ENCODE results near the gene PTPRO. TPM values are rescaled to one million over a fixed set of nuclear protein-coding genes. Genes with fewer than 3 reads are reported as not detected.

PTPRO gene
- total and polyA plus RNA-seq, 8 donors: 0.35 to 11.6 (median 0.68) TPM; not detected in 3

GRCh38 chr12:15515010-15515409 lies 192.7 kb downstream of the PTPRO start:
- H3K4me1 ChIP-seq: no peaks in the 10 kb centered on the region
- no peaks in the 10 kb centered on the region for H3K9me3 ChIP-seq
- TF ChIP-seq CTCF (IDR thresholded peaks at IDR 0.05) (no peak), POLR2AphosphoS5 (IDR thresholded peaks at IDR 0.05) (no peak), EP300 (IDR thresholded peaks at IDR 0.05) (no peak), POLR2A (IDR thresholded peaks at IDR 0.05) (no peak)
- H3K27ac ChIP-seq: no peak overlapping the region
- DNase-seq: no peak
- H3K4me3 ChIP-seq: no peak overlapping the region
- WGBS, 5 donors: 45 to 66% (median 64%) methylated on average over 4 of the region's 4 CpGs
- H3K27me3 ChIP-seq: peaks cover 0 to 3% (median 0%) of the 10 kb centered on the region in 3 donors
- no peaks in the 10 kb centered on the region for H3K36me3 ChIP-seq
- intact Hi-C loops (cut with DNase I; ENCODE audit: low total_unique reads): no loop called here

GRCh38 chr12:15520083-15520482 lies 197.8 kb downstream of the PTPRO start:
- TF ChIP-seq CTCF (IDR thresholded peaks at IDR 0.05) (no peak), POLR2A (IDR thresholded peaks at IDR 0.05) (no peak), EP300 (IDR thresholded peaks at IDR 0.05) (no peak), POLR2AphosphoS5 (IDR thresholded peaks at IDR 0.05) (no peak)
- no peaks in the 10 kb centered on the region for H3K36me3 ChIP-seq
- peaks cover 0 to 9% (median 0%) of the 10 kb centered on the region in 3 donors for H3K27me3 ChIP-seq
- no peak for DNase-seq
- WGBS, 5 donors: 66 to 82% (median 71%) methylated on average over 2 of the region's 2 CpGs
- H3K4me3 ChIP-seq: no peak overlapping the region
- no peak overlapping the region for H3K27ac ChIP-seq
- no peaks in the 10 kb centered on the region for H3K4me1 ChIP-seq
- intact Hi-C loops (cut with DNase I; ENCODE audit: low total_unique reads): no loop called here
- H3K9me3 ChIP-seq: no peaks in the 10 kb centered on the region

- H3K4me3 ChIP-seq: no peak overlapping the region
- no peaks in the 10 kb centered on the region for H3K4me1 ChIP-seq
- H3K9me3 ChIP-seq: no peaks in the 10 kb centered on the region
- peaks cover 0 to 9% (median 0%) of the 10 kb centered on the region in 3 donors for H3K27me3 ChIP-seq
- no peaks in the 10 kb centered on the region for H3K36me3 ChIP-seq
- intact Hi-C loops (cut with DNase I; ENCODE audit: low total_unique reads): no loop called here
- 33 to 67% (median 63%) methylated on average over 6 of the region's 6 CpGs for WGBS, 5 donors
- H3K27ac ChIP-seq: no peak overlapping the region
- TF ChIP-seq POLR2AphosphoS5 (IDR thresholded peaks at IDR 0.05) (no peak), EP300 (IDR thresholded peaks at IDR 0.05) (no peak), POLR2A (IDR thresholded peaks at IDR 0.05) (no peak), CTCF (IDR thresholded peaks at IDR 0.05) (no peak)
- no peak for DNase-seq
These were observed 198.5 kb downstream of the PTPRO start for GRCh38 chr12:15520844-15521243.

- no peaks in the 10 kb centered on the region for H3K36me3 ChIP-seq
- no peak overlapping the region for H3K4me3 ChIP-seq
- 24 to 43% (median 32%) methylated on average over 3 of the region's 3 CpGs for WGBS, 5 donors
- H3K9me3 ChIP-seq: no peaks in the 10 kb centered on the region
- intact Hi-C loops (cut with DNase I; ENCODE audit: low total_unique reads): no loop called here
- peaks cover 0 to 9% (median 3%) of the 10 kb centered on the region in 4 donors for H3K4me1 ChIP-seq
- peak in 1 of 2 donors; percentile 64 for DNase-seq
- H3K27me3 ChIP-seq: peaks cover 0 to 9% (median 0%) of the 10 kb centered on the region in 3 donors
- H3K27ac ChIP-seq: no peak overlapping the region
- TF ChIP-seq POLR2A (IDR thresholded peaks at IDR 0.05) (no peak), CTCF (IDR thresholded peaks at IDR 0.05) (peak in 4 of 7 experiments; percentile 16 to 50 (median 40))
These were observed 200.4 kb downstream of the PTPRO start for GRCh38 chr12:15522574-15523187.
